Measurements from ENCODE around the gene SPRYD3. TPM values are rescaled to one million over a fixed set of nuclear protein-coding genes. Genes with fewer than 3 reads are reported as not detected.

The SPRYD3 gene
- total RNA-seq, 6 donors from 2014 or later, result 34.8 to 53.3 (median 46.7) TPM

DNA sequence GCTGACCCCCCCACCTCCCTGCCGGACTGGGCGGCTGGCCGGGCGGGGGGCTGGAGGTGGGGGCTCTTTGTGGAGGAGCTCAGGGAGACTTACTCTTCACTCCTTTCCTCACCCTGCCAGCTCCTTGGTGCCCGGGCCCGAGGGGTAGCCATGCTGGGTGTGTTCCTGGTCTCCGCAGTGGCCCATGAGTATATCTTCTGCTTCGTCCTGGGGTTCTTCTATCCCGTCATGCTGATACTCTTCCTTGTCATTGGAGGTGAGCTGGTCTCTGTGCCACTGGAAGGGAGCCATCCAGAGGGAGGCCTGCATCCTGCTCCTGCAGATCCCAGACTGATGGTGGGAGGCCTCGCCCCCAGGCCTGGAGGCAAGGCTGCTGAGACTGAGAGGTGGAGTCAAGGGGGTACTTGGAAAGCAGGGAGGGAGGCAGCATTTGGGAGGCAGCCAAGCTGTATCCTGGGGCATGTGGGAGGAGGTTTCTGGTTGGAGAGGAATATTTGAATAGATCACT is 43.8 kb upstream of the SPRYD3 start:
- TF ChIP-seq, protein P1, sequence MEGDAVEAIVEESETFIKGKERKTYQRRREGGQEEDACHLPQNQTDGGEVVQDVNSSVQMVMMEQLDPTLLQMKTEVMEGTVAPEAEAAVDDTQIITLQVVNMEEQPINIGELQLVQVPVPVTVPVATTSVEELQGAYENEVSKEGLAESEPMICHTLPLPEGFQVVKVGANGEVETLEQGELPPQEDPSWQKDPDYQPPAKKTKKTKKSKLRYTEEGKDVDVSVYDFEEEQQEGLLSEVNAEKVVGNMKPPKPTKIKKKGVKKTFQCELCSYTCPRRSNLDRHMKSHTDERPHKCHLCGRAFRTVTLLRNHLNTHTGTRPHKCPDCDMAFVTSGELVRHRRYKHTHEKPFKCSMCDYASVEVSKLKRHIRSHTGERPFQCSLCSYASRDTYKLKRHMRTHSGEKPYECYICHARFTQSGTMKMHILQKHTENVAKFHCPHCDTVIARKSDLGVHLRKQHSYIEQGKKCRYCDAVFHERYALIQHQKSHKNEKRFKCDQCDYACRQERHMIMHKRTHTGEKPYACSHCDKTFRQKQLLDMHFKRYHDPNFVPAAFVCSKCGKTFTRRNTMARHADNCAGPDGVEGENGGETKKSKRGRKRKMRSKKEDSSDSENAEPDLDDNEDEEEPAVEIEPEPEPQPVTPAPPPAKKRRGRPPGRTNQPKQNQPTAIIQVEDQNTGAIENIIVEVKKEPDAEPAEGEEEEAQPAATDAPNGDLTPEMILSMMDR (IDR thresholded peaks at IDR 0.05), result no peak
- Histone ChIP-seq H3K9me3 (no peaks in the 10 kb centered on the region), H3K4me3 (no peak overlapping the region), H3K27ac (no peak overlapping the region), H3K27me3 (no peaks in the 10 kb centered on the region), H3K36me3 (no peaks in the 10 kb centered on the region), H3K4me1 (no peaks in the 10 kb centered on the region)
- WGBS, 2 donors, result 95 to 100% methylated on average over 4 to 10 of the region's 10 CpGs
- ATAC-seq (ENCODE audit: low FRiP score in 2 of 2) (no peak), DNase-seq (peak in 1 of 2 donors; percentile 65)

DNA sequence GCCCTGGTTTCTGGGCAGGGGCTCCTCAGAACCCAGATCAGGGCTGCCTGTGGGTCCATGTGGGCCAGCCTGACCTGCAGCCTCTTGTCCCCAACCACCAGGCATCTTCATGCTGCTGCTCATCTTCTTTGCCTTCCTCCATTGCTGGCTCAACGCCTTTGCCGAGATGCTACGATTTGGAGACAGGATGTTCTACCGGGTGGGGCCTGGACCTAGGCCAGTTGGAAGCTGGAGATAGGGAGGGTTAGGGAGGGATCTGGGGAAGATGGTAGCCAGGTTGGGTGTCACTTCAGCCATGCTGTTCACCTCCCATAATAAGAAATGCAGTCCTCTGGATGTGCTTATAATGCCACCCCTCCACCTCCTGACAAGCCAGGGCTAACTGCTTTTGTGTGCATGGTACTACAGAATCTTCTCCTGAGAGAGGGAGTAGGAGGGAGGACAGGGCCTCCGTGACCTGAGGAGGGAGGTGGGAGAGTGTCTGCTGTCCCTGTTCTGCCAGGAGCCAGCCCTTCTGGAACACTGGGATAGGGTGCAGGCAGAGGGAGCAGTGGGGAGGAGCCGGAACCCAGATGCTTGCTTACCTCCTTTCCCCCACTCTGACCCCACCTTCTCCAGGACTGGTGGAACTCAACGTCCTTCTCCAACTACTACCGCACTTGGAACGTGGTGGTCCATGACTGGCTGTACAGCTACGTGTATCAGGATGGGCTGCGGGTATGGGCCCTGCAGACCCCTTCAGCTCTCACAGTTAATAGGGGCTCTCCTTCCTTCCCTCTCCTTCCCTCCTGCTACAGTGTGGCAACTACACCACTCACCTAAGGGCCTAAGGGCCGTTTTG is 41.7 kb upstream of the SPRYD3 start:
- Histone ChIP-seq H3K9me3 (no peaks in the 10 kb centered on the region), H3K27me3 (no peaks in the 10 kb centered on the region), H3K27ac (no peak overlapping the region), H3K36me3 (no peaks in the 10 kb centered on the region), H3K4me3 (no peak overlapping the region), H3K4me1 (no peaks in the 10 kb centered on the region)
- ATAC-seq (ENCODE audit: low FRiP score in 2 of 2) (no peak), DNase-seq (no peak)
- TF ChIP-seq POLR2A (IDR thresholded peaks at IDR 0.05) (no peak), EP300 (IDR thresholded peaks at IDR 0.05) (no peak), POLR2AphosphoS5 (IDR thresholded peaks at IDR 0.05) (no peak)
- TF ChIP-seq, protein P1 (IDR thresholded peaks at IDR 0.05), result no peak
- WGBS, 2 donors, result 74 to 83% methylated on average over 12 of the region's 12 CpGs

DNA sequence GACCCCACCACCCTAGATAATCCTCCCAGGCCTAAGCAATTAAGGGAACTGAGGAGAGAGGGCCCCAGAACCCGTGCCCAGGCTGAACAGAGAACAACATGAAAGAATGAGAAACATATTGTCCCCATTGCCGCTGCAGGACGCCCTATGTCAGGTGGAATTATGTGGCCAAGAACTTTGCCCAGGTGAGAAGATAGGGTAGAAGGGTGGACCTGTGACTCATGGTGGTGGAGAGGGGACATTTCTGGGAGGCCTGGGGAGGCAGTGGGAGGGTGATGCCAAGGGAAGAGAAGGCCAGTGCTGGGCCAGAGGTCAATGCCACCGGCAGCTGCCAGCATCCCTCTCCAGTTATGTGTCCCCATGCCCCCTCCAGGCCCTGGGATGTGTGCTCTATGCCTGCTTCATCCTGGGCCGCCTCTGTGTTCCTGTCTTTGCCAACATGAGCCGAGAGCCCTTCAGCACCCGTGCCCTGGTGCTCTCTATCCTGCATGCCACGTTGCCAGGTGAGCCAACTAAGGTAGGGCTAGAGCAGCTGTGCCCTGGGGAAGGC is 39.6 kb upstream of the SPRYD3 start:
- no peak overlapping the region for H3K4me3 ChIP-seq
- no peak for ATAC-seq (ENCODE audit: low FRiP score in 2 of 2)
- H3K36me3 ChIP-seq, result no peaks in the 10 kb centered on the region
- no peak for DNase-seq
- H3K27ac ChIP-seq, result no peak overlapping the region
- H3K27me3 ChIP-seq, result no peaks in the 10 kb centered on the region
- no peaks in the 10 kb centered on the region for H3K4me1 ChIP-seq
- no peak for TF ChIP-seq POLR2AphosphoS5 (IDR thresholded peaks at IDR 0.05)
- H3K9me3 ChIP-seq, result no peaks in the 10 kb centered on the region
- 85 to 93% methylated on average over 8 of the region's 8 CpGs for WGBS, 2 donors

DNA sequence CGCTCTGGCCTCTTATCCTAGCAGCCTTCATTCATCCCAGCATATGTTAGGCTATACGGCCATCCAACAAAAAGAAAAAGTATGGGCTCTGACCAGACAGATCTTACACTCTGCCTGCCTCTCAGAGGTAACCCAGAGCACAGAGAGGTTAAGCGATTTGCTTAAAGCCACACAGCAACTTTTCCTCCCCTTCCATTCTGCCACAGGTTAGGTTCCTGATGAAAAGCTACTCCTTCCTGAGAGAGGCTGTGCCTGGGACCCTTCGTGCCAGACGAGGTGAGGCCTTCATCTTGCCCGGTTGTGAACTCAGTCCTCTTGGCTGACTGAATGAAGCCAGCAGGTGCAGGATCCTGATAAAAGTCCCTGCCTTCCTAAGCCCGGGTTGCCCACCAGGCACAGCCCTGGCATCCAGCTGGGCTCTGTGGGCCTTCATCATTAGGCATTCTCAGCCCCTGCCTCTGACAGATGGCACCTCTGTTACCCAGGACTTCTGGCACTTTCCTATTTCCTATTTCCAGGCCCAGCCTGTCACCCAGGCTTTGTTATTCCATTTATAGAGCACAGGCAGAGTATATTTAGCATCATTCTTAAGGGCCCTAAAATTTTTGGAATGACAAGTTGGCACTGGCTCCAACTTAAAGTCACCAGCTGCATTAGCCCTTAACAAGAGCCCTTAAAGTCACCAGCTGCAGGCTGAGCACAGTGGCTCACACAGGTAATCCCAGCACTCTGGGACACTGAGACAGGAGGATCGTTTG is 36.9 kb upstream of the SPRYD3 start:
- TF ChIP-seq POLR2A (IDR thresholded peaks at IDR 0.05) (no peak), POLR2AphosphoS5 (IDR thresholded peaks at IDR 0.05) (no peak), EP300 (IDR thresholded peaks at IDR 0.05) (no peak)
- TF ChIP-seq, protein P1 (IDR thresholded peaks at IDR 0.05), result no peak
- Histone ChIP-seq H3K27me3 (no peaks in the 10 kb centered on the region), H3K4me1 (no peaks in the 10 kb centered on the region), H3K9me3 (no peaks in the 10 kb centered on the region), H3K36me3 (no peaks in the 10 kb centered on the region), H3K4me3 (no peak overlapping the region), H3K27ac (no peak overlapping the region)
- ATAC-seq (ENCODE audit: low FRiP score in 2 of 2) (no peak), DNase-seq (no peak)
- WGBS, 2 donors, result 83 to 98% methylated on average over 5 to 8 of the region's 8 CpGs

Measured in upper lobe of left lung (tissue), 6 donors.